HG03460 (cell line): ENCODE measurements around the gene HDGFL1.

Experiments
- ATAC-seq: cut with Tn5 transposase; IDR thresholded peaks from one replicate; pipeline ENCODE4 v1.9.1; 2021; ENCODE audit not compliant: unreplicated experiment

The HDGFL1 gene

DNA sequence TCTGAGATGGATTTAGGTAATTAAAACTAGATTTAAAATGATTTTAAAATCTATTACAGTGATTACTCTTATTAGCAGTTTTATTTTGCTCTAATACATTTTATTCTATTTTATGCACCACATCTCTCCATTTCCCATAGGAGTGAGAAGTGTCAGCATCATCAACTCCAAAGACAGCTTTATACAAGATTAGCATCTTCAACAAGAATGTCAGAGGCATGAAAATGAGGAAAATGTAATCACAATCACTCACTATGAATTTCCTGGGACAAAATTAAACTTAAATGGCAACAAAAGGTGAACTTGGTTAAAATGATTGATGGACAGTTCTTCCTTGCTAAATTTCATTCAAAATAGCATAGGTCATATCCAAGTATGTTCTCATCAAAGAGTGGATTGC lies 19.8 kb downstream of the HDGFL1 start:
- no peak for ATAC-seq

DNA sequence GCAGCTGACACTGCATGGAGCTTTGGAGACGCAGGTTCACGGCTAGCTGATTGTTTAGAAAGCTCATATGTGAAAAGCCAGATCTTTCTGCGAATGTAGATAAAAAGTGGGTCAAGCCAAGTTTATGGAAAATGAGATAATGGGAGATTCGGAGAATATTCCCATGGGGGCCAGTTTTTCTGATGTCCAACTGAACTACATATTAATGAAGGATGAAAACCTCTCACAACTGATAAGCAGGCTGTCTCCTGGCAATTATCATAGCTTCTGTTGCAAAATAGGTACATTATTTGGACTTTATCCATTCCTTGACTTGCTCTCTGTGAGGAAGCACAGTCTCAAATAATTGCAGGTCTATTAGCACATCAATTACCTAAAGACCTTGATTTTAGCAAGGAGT lies 21.1 kb downstream of the HDGFL1 start:
- no peak for ATAC-seq

DNA sequence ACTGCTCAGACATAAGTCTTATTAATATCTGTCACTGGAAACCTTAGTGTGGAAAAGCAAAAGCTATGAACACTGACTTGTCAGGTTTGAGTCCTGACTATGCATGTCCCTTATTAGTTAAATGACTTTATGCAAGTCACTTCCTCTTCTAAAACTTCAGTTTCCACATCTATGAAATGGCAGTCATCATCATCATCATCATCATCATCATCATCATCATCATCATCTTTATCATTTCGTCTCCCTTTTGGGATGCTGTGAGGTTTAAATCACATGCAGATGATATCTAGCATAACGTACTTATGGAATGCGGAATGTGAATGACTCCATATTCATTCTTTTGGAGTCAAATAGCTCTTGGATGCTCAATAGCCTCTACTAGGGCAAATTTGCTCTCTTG lies 24.5 kb downstream of the HDGFL1 start:
- ATAC-seq: no peak

DNA sequence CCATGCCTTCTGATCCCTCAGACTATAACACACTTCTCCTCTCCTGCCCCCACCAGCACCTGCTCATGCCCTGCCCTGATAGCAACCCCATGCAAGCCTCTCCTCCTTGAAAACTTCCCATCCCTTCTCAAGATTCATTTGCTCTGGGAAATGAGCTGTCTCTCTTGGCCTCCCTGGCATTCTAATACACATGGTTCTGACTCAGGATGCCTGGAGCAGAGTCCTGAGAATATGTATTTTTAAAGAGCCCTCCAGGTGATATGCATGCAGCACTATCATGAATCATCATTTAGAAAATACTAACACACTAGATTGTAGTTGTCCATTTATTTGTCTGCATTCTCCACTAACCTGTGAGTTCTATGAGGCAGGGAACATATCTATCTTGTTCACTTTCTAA lies 26.6 kb downstream of the HDGFL1 start:
- ATAC-seq: no peak

DNA sequence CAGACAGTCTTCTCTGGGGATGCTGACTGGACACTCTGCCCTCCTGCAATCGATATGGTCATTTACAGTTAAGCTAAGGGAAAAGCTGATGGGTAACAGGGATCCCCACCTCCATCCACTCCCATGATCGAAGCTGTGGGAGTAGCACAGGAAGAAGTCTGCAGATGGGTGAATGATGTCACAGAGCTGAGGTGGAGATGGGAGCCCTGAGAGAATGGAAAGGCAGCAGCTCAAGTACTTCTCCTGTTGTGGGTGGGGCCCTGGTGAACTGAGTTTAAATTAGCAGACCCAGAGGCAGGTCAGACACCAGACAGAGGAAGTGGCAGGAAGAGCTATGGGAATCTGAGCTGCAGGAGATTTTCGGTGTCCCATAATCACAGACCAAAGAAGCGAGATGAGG lies 29.0 kb downstream of the HDGFL1 start:
- no peak for ATAC-seq

DNA sequence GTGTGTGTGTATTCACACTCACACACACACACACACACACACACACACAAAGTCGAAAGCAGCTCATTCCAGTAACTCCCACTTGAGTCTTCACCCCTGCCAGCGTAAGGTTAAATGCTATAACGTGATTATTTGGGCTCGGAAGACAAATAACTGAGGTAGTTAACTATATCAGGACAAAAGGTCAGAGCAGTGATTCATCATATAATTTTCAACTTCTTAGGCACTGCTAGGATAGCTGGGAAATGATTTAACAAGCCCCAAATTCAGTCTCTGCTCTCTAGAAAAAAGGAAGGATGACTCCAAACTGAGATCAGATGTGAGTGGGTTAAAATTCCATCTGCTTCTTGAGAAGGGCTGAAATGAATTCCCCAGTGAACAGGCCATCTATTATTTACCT lies 30.7 kb downstream of the HDGFL1 start:
- ATAC-seq: no peak

DNA sequence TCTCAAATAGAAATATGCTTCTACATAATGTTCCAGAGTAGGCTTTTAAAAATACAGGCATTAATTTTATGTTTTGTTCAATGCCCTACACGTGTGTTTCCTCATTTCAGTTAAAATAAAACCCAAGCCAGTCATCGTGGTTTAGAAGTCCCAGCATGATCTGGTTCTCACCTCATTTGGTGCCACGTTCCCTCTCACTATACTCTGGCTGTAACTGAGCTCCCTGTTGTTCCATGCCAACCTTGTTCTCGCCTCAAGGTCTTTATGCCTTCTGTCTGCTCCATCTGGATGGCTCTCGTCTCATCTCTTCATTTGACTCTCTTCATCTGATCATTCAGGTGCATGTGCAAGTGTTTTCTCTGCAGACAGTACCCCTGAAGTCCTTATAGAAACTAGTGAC lies 32.6 kb downstream of the HDGFL1 start:
- no peak for ATAC-seq

DNA sequence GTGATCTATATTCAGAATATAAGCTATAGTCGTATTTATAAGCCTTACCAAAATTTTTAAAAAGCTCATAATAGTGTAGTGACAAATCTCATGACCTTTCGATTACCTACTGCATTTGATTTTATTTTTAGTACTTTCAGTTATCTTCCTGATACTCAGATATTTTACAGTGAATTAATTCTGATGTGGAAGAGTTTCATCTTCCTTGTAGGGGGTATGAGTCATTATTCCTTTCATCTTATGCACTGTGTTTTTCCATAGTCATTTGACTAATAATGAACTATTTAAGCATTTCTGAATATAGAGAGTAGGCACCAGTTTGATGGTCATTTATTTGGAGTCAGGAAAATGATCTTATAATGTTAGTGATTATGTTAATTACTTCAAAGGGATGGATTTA lies 36.4 kb downstream of the HDGFL1 start:
- ATAC-seq: no peak

DNA sequence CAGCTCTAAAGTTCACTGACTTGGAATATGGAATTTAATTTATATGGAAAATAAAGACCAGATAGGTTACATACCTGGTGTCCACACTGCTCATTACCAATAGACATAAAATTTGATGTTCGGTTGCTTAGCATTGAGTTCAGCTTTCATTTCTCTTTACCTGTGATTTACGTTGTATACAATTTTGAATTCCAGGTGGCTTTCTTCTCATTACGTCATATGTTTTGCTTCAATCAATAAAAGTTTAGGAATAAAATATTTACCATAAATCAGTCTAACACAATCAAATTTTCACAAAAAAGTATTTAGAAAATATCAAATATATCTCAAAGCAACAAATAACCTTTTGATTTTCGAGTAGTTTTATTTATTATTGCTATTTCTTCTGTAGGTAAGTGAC lies 40.8 kb downstream of the HDGFL1 start:
- no peak for ATAC-seq

DNA sequence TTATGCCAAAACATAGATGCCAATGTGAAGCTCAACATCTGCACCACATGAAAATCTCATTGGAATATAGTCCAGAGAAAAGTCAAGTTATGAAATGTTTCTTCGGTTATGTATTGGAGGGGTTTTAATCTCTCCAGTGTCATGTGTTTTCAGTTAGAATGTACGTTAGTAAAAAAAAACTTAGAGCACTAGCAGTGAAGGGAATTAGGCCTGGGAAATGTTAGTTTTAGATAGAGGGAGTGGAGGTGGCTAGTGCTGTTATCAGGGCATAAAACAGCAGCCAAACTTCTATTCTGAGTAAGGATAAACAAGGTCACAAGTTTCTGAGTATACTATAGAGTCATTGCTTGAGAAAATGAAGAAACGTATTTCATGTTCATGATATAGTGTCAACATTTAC lies 42.9 kb downstream of the HDGFL1 start:
- ATAC-seq: no peak

DNA sequence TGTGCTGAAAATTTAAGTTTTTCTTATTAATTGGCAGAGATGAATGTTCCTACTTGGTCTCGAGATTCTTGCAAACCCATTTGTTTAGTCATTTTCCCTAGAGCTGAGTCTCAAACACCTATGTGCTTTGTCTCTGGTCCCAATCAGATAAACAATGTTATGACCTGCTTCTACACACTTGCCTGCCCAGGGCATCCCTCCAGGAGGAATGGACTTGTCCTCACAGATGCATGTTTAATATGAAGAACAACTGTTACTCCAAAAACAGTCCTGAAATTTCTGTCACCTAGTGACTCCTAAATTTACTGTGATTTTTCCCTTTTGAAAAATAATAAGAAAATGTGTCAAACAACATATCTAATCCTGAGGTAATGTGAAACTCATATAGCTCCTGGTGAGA lies 43.7 kb downstream of the HDGFL1 start:
- no peak for ATAC-seq

DNA sequence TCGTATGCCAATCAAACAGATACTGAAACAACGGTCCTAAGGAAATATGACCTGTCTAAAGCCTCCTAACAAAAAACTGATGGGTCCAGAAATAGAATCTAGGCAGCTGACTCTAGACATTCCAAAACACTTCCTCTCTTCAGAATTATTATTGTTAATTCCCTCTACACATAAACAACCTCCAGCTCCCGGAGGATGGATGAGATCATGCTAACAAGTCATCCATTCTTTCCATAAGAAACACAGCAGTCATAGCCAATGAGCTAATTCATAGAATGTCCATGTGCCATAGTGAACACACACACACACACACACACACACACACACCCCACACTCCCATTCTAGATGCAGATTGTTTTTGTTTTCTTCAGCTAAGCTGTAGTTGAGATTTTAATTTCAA lies 44.3 kb downstream of the HDGFL1 start:
- ATAC-seq: no peak

DNA sequence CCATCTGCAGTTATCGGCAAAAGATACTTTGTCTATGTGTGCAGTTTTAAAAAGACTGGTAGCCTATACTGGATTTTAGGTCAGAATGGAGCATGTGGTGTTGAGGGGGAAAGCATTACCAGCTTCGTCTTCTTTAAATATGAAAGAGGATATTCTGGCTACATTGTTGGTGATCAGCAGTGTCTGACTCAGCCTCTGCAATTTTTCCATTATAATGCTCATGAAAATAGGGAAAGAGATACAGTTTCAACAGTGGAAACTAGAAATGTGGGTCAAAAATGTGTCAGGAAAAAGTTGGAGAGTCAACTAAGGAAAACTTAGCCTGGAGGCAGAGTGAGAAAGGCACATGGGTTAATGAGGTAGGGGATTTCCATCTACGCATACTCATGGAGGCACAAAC lies 45.2 kb downstream of the HDGFL1 start:
- no peak for ATAC-seq

DNA sequence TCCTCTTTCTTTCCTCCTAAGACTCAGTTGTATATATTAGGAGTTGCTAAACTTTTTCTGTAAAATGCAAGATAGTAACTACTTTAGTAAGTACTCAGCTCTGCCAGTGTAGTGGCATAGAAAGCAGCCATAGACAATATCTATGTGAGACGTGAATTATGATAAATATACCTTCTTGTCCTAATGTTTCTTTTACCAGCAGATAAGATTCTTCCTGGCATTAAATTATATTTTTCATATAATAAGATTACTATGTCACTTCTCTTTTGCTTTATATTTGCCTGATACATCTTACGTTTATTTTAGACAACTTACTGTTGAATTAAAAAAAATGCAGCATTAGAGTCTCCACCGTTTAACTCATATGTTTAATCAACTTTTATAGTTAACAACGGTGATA lies 51.7 kb downstream of the HDGFL1 start:
- no peak for ATAC-seq
